Activated B cell treated with CpG ODN at 0.5 μM for 24 hours (primary cell): ENCODE measurements around the gene CYTH2. TPM values are rescaled to one million over a fixed set of nuclear protein-coding genes. Genes with fewer than 3 reads are reported as not detected.
A peak's percentile ranks its signal among the peaks of the same experiment; 100 is the strongest.

Experiments
- ATAC-seq: fragments of 200-7000 bp; cut with Tn5 transposase; one replicate; pipeline ENCODE4 v1.10.0; 2021; ENCODE audit warnings: low read depth, mild to moderate bottlenecking, moderate library complexity
- CTCF ChIA-PET: fragments of 350-600 bp; sonication (Branson Sonifier 250); formaldehyde crosslinking; loops from one replicate; lab custom pipeline; 2021; ENCODE audit warnings: antibody characterized with exemption; lab: Charles Lee
- POLR2A ChIA-PET: fragments of 350-600 bp; sonication (Branson Sonifier 250); formaldehyde crosslinking; loops from one replicate; lab custom pipeline; 2021; ENCODE audit warnings: antibody characterized with exemption; lab: Charles Lee
- DNase-seq: peaks from one replicate; pipeline ENCODE4 v3.0.0; 2022
- H3K27ac Mint-ChIP-seq: one replicate; pipeline ENCODE4 v1.8.0; 2020; ENCODE audit warnings: mixed read lengths
- H3K27me3 Mint-ChIP-seq: one replicate; pipeline ENCODE4 v1.8.0; 2021; ENCODE audit warnings: mixed read lengths
- H3K36me3 Mint-ChIP-seq: one replicate; pipeline ENCODE4 v1.8.0; 2021; ENCODE audit warnings: low read depth, mixed read lengths
- H3K4me1 Mint-ChIP-seq: one replicate; pipeline ENCODE4 v1.8.0; 2021; ENCODE audit warnings: mixed read lengths
- H3K4me3 Mint-ChIP-seq: one replicate; pipeline ENCODE4 v1.8.0; 2020; ENCODE audit warnings: mild to moderate bottlenecking, mixed read lengths
- H3K9me3 Mint-ChIP-seq: one replicate; pipeline ENCODE4 v1.8.0; 2020; ENCODE audit warnings: mixed read lengths
- intact Hi-C: fragments of 100-400 bp; cut with micrococcal nuclease; formaldehyde crosslinking; loops from one replicate; pipeline ENCODE4 v1.15.1; 2024
- total RNA-seq: library from RNA; stranded (reverse); gene quantifications from 2 replicates; pipeline ENCODE4 v1.2.3, GENCODE V29; 2022
- TF ChIP-seq, protein P1 (sequence below): fragments of 200-600 bp; IDR thresholded peaks from one replicate; pipeline ENCODE4 v1.8.0; 2022; ENCODE audit warnings: antibody characterized with exemption, mild to moderate bottlenecking

The CYTH2 gene
- total RNA-seq, 1 donor from 2014 or later = 35.6 TPM

DNA sequence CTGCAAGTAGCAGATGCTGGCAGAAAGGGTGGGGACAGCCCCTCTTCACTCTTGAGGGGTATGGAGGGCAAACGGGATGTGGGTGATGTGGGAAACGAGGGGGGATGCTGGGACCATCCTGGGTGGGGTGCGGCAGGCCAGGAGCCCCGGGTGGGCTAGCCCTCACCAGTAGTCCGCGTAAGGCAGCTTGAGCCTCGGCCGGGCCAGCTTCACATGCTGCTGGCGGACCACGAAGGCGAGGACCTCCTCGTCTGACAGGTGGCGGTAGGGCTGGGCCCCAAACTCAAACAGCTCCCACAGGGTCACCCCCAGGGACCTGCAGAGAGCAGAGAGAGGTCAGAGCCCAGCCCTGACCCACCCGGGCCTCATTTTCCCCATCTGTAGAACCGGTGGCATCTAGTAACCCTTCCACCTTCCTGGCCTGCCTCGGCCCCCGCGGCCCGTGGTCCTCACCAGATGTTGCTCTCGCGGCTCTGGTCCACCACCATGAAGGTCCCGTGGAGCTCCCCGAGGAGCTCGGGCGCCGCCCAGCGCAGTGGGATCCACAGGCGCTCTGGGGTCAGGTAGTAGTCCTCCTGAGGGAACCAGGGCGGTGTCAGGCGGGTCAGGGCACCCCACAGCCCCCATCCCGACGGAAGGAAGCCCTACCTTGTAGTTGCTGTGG, 31.8 kb downstream of the CYTH2 start:
- POLR2A ChIA-PET = interaction anchor here (1.1 kb wide), 1 partner anchor 11 kb away, joined by 4 read pairs; no protein-coding TSS in a partner anchor

DNA sequence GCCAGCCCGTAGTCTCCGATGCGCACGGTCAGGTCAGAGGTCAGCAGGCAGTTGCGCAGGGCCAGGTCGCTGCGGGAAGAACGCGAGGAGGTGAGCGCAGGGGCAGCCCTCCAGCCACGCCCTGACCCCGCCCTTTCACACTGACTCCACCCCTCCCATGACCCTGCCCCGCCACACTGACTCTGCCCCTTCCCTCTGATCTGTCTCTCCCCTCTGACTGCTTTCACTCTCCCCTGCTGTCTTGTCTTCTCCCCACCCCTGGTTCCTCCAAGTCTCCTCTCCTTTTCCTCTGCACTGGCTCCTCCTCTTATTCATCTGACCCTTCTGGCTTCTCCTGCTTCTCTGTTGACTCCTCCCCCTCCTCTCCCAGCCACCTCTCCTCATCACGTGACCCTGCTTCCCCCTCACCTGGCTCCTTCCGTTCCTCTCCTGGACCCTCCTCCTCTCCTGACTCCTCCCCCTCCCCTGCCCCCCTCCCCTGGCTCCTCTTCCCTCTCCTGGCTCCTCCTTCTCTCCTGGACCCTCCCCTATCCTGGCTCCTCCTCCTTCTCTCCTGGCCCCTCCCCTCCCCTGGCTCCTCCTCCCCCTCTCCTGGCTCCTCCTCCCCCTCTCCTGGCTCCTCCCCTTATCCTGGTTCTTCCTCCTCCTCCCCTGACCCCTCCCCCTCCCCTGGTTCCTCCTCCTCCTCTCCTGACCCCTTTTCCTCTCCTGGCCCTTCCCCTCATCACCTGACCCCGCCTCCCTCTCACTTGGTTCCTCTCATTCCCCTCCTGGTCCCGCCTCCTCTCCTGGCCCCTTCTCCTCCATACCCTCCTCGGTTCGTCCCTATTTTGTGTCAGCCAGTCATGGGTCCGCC, 32.6 kb downstream of the CYTH2 start:
- ChIA-PET POLR2A (interaction anchor here (0.5 to 1.5 kb wide), 9 partner anchors 8 to 1388 kb away, joined by 3 to 11 read pairs (median 3); partner anchors contain the start of genes RPL18, SPHK2 and ZC3H4), CTCF (no interaction called here)
- H3K4me1 Mint-ChIP-seq = peaks cover 24% of the 10 kb centered on the region
- H3K36me3 Mint-ChIP-seq = no peaks in the 10 kb centered on the region
- no peaks in the 10 kb centered on the region for H3K9me3 Mint-ChIP-seq
- H3K27ac Mint-ChIP-seq = no peak overlapping the region
- ATAC-seq (peak; percentile 64), DNase-seq (no peak)
- H3K27me3 Mint-ChIP-seq = peaks cover 15% of the 10 kb centered on the region
- TF ChIP-seq, protein P1, sequence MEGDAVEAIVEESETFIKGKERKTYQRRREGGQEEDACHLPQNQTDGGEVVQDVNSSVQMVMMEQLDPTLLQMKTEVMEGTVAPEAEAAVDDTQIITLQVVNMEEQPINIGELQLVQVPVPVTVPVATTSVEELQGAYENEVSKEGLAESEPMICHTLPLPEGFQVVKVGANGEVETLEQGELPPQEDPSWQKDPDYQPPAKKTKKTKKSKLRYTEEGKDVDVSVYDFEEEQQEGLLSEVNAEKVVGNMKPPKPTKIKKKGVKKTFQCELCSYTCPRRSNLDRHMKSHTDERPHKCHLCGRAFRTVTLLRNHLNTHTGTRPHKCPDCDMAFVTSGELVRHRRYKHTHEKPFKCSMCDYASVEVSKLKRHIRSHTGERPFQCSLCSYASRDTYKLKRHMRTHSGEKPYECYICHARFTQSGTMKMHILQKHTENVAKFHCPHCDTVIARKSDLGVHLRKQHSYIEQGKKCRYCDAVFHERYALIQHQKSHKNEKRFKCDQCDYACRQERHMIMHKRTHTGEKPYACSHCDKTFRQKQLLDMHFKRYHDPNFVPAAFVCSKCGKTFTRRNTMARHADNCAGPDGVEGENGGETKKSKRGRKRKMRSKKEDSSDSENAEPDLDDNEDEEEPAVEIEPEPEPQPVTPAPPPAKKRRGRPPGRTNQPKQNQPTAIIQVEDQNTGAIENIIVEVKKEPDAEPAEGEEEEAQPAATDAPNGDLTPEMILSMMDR = no peak
- intact Hi-C loops = loop anchor here (1.0 kb wide), 2 partner anchors 10 to 12 kb away; no protein-coding TSS in a partner anchor
- peak overlapping the region; percentile 65 for H3K4me3 Mint-ChIP-seq

More for the DNA sequence above, 31.8 kb downstream of the CYTH2 start:
- no peaks in the 10 kb centered on the region for H3K36me3 Mint-ChIP-seq
- H3K4me1 Mint-ChIP-seq = peaks cover 24% of the 10 kb centered on the region
- H3K9me3 Mint-ChIP-seq = no peaks in the 10 kb centered on the region
- intact Hi-C loops = no loop called here
- no peak overlapping the region for H3K27ac Mint-ChIP-seq
- CTCF ChIA-PET = interaction anchor here (0.6 kb wide), 1 partner anchor 1127 kb away, joined by 3 read pairs; no protein-coding TSS in a partner anchor
- ATAC-seq (no peak), DNase-seq (no peak)
- TF ChIP-seq, protein P1 = no peak
- H3K27me3 Mint-ChIP-seq = peaks cover 15% of the 10 kb centered on the region
- peak overlapping the region; percentile 65 for H3K4me3 Mint-ChIP-seq

DNA sequence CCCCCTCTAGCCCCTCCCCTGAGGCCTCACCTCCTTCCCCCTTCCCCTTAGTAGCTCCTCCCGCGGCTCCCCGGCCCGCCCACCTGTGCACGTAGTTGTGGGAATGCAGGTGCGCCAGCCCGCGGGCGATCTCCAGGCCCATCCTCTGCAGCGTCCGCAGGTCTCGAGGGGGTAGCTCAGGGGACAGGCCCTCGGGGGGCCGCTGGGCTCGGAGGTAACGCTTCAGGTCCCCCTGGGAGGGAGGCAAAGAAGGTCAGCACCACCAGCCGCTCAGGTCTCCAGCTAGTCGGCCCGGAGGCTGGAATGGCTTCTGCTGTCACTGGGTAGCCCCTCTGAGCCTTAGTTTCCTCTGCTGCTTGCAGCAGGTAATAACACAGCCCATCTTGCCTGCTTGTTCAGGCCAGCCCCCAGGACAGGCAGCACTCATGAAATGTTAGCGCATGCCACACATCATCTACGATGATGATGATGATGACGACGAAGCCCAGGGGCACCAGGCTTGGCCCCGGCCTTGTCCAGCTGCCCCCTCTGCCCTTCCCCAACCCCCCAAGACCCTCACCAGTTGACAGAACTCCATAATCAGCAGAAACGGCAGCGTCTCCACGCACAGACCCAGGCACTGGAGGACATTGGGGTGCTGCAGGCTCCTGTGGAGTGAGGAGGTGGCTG, 33.3 kb downstream of the CYTH2 start:
- TF ChIP-seq, protein P1 = no peak
- intact Hi-C loops = loop anchor here (1.0 kb wide), 2 partner anchors 11 kb away; no protein-coding TSS in a partner anchor
- H3K36me3 Mint-ChIP-seq = no peaks in the 10 kb centered on the region
- peak overlapping the region; percentile 63 for H3K4me3 Mint-ChIP-seq
- peak; percentile 63 for DNase-seq
- peaks cover 24% of the 10 kb centered on the region for H3K4me1 Mint-ChIP-seq
- H3K9me3 Mint-ChIP-seq = no peaks in the 10 kb centered on the region
- ChIA-PET POLR2A (interaction anchor here (0.5 to 1.5 kb wide), 9 partner anchors 9 to 1389 kb away, joined by 3 to 11 read pairs (median 3); partner anchors contain the start of genes RPL18, SPHK2 and ZC3H4), CTCF (interaction anchor here (0.7 kb wide), 1 partner anchor 12 kb away, joined by 3 read pairs; no protein-coding TSS in a partner anchor)
- H3K27ac Mint-ChIP-seq = no peak overlapping the region
- H3K27me3 Mint-ChIP-seq = peaks cover 11% of the 10 kb centered on the region
- peak; percentile 80 for ATAC-seq

DNA sequence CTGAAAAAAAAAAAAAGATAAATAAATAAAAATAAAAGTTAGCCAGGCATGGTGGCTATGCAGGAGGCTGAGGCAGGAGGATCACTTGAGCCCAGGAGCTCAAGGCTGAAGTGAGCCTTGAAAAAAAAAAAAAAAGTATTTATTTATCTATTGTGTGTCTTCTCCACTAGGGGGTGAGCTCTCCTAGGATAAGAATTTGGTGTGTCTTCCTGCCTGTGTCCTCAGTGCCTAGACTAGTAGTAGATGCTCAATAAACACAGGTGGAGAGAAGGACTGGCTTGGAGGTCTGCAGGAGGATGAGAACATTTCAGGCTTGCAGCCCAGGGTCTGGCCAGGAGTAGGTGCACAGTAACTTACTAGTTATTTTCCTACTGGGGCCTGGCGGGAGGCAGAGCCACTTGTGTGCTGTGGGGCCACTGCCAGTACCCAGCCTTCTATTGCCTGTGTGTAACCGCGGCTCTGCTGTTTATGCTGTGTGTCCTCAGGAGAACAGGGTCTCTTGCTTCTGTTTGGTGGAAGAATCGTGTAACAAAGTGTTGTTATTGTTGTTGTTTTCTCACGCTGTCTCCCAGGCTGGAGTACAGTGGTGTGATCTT, 37.1 kb downstream of the CYTH2 start:
- no peak for ATAC-seq
- TF ChIP-seq, protein P1 = no peak
- Mint-ChIP-seq H3K27me3 (peaks cover 2% of the 10 kb centered on the region), H3K4me1 (peaks cover 29% of the 10 kb centered on the region), H3K4me3 (no peak overlapping the region), H3K27ac (no peak overlapping the region), H3K36me3 (no peaks in the 10 kb centered on the region), H3K9me3 (no peaks in the 10 kb centered on the region)
- intact Hi-C loops = loop anchor here (1.0 kb wide), 4 partner anchors 78 to 169 kb away; no protein-coding TSS in a partner anchor
- no peak for DNase-seq
- ChIA-PET CTCF (interaction anchor here (0.6 to 3.0 kb wide), 9 partner anchors 13 to 293 kb away, joined by 3 to 24 read pairs (median 6); no protein-coding TSS in a partner anchor), POLR2A (interaction anchor here (0.7 to 1.4 kb wide), 10 partner anchors 11 to 303 kb away, joined by 3 to 7 read pairs (median 4); partner anchors contain the start of gene EMP3)
